ENCODE data around the gene GBF1. TPM values are rescaled to one million over a fixed set of nuclear protein-coding genes. Genes with fewer than 3 reads are reported as not detected.

Gene GBF1
- total and polyA plus RNA-seq, 2 of the 13 experiments (the other 11 are each of a cell fraction or from before 2014, with no cell fraction given): 17.1 to 21.9 TPM

GRCh38 chr10:102342958-102343357 is 97.6 kb downstream of the GBF1 start:
- Histone ChIP-seq H3K9ac (ENCODE audit: insufficient read depth, low read depth, low read length) (no peak overlapping the region), H2AFZ (ENCODE audit: low read length) (no peak overlapping the region), H3K36me3 (replicated peaks in 1 of 2; ENCODE audit: control insufficient read depth in 1 of 2, insufficient read depth in 2 of 2, low read length in 2 of 2) (peaks cover 7 to 24% of the 10 kb centered on the region in 2 experiments; a peak in 4 of 5 replicates), H3K27ac (ENCODE audit: extremely low read length, insufficient read depth, low read length) (no peak overlapping the region), H3K4me2 (ENCODE audit: low read depth, low read length) (no peak overlapping the region), H3K4me1 (ENCODE audit: insufficient read depth, low read length) (no peaks in the 10 kb centered on the region), H3K79me2 (ENCODE audit: insufficient read depth, low read length) (no peaks in the 10 kb centered on the region), H3K4me3 (replicated peaks in 1 of 3; ENCODE audit: insufficient read depth in 1 of 3, low read depth in 2 of 3, low read length in 3 of 3) (no peak overlapping the region), H3K9me3 (ENCODE audit: low read length) (no peaks in the 10 kb centered on the region), H4K20me1 (ENCODE audit: insufficient read depth, low read length) (no peaks in the 10 kb centered on the region), H3K27me3 (ENCODE audit: control insufficient read depth in 1 of 2, insufficient read depth in 2 of 2, low read length in 2 of 2) (no peaks in the 10 kb centered on the region)
- DNase-seq (ENCODE audit: low spot score) (no peak), ATAC-seq (no peak), FAIRE-seq (no peak)
- WGBS (ENCODE audit: low lambda C conversion rate): 96% methylated on average over 3 of the region's 3 CpGs
- no TSS peak for BruUV-seq (replicated peaks)
- POLR2A ChIA-PET: interaction anchor here (0.6 kb wide), 1 partner anchor 161 kb away, joined by 3 read pairs; the partner anchor contains the start of gene SUFU
- TF ChIP-seq ZNF512 (CRISPR knock-in tag; IDR thresholded peaks at IDR 0.05): no peak
- no peak for TF ChIP-seq TFAP4 (IDR thresholded peaks at IDR 0.05; ENCODE audit: borderline replicate concordance, low read depth)
- no peak for TF ChIP-seq CBFB (CRISPR knock-in tag; IDR thresholded peaks at IDR 0.05)
- no peak for TF ChIP-seq AHDC1 (CRISPR knock-in tag; IDR thresholded peaks at IDR 0.05; ENCODE audit: borderline replicate concordance)
- no peak for TF ChIP-seq ZNF282 (IDR thresholded peaks at IDR 0.05; ENCODE audit: partially characterized antibody)
- no peak for TF ChIP-seq ISX (CRISPR knock-in tag; conservative IDR thresholded peaks at IDR 0.05)
- TF ChIP-seq ZSCAN21 (CRISPR knock-in tag; IDR thresholded peaks at IDR 0.05; ENCODE audit: borderline replicate concordance): no peak
- no peak for TF ChIP-seq HOXA3 (CRISPR knock-in tag; IDR thresholded peaks at IDR 0.05)
- TF ChIP-seq ZNF713 (CRISPR knock-in tag; IDR thresholded peaks at IDR 0.05): no peak
- TF ChIP-seq NFE2L1 (CRISPR knock-in tag; IDR thresholded peaks at IDR 0.05; ENCODE audit: borderline replicate concordance): no peak
- no peak for TF ChIP-seq PRMT3 (CRISPR knock-in tag; IDR thresholded peaks at IDR 0.05; ENCODE audit: borderline replicate concordance, low read depth)
- TF ChIP-seq SNRNP70 (IDR thresholded peaks at IDR 0.05; ENCODE audit: low read depth, low read length): no peak
- TF ChIP-seq ZBTB14 (CRISPR knock-in tag; IDR thresholded peaks at IDR 0.05): no peak
- no peak for TF ChIP-seq TRIM24 (CRISPR knock-in tag; IDR thresholded peaks at IDR 0.05)
- CTCF ChIA-PET (ENCODE audit: low intra/inter-chr PET ratio, low total read pairs): no interaction called here
- in situ Hi-C loops (cut with HindIII; ENCODE audit: extremely low pct_ligation_motif_present, low pct_unique_long_range_greater_than_20kb): no loop called here
- intact Hi-C loops (cut with micrococcal nuclease; ENCODE audit: unreplicated experiment): no loop called here
